Smooth muscle cell (in vitro differentiated cells): ENCODE measurements around the gene SH2D7. TPM values are rescaled to one million over a fixed set of nuclear protein-coding genes. Genes with fewer than 3 reads are reported as not detected.

Experiments
- DNase-seq: peaks from one replicate; lab custom pipeline; 2025; ENCODE audit not compliant: unreplicated experiment; lab: John Stamatoyannopoulos, UW
- H2AFZ ChIP-seq: fragments of 200-600 bp; sonication (generic); 2 replicates; pipeline ENCODE4 v1.6.0; 2016; ENCODE audit warnings: antibody characterized with exemption, low read depth, mild to moderate bottlenecking
- H3F3A ChIP-seq: fragments of 200-600 bp; sonication (generic); 2 replicates; pipeline ENCODE4 v1.6.0; 2017; ENCODE audit warnings: antibody characterized with exemption, low read depth
- H3K27ac ChIP-seq: fragments of 200-600 bp; sonication (generic); 2 replicates; pipeline ENCODE4 v1.5.1; 2016; ENCODE audit warnings: low read depth, mild to moderate bottlenecking
- H3K27me3 ChIP-seq: fragments of 200-600 bp; sonication (generic); 2 replicates; pipeline ENCODE4 v1.6.1; 2016; ENCODE audit warnings: low read depth, mild to moderate bottlenecking
- H3K36me3 ChIP-seq: fragments of 200-600 bp; sonication (generic); 2 replicates; pipeline ENCODE4 v1.5.1; 2016; ENCODE audit warnings: low read depth
- H3K4me1 ChIP-seq: fragments of 200-600 bp; sonication (generic); 2 replicates; pipeline ENCODE4 v1.5.1; 2016; ENCODE audit warnings: low read depth
- H3K4me2 ChIP-seq: fragments of 200-600 bp; sonication (generic); 2 replicates; pipeline ENCODE4 v1.6.0; 2016; ENCODE audit warnings: mild to moderate bottlenecking
- H3K4me3 ChIP-seq: fragments of 200-600 bp; sonication (generic); 2 replicates; pipeline ENCODE4 v1.5.1; 2016; ENCODE audit warnings: mild to moderate bottlenecking
- H3K79me2 ChIP-seq: fragments of 200-600 bp; sonication (generic); 2 replicates; pipeline ENCODE4 v1.6.0; 2016; ENCODE audit warnings: low read depth, mild to moderate bottlenecking
- H3K9ac ChIP-seq: fragments of 200-600 bp; sonication (generic); 2 replicates; pipeline ENCODE4 v1.6.0; 2016; ENCODE audit warnings: low read depth
- H3K9me3 ChIP-seq: fragments of 200-600 bp; sonication (generic); replicated peaks from 2 replicates; pipeline ENCODE4 v1.5.1; 2016; ENCODE audit warnings: low read depth
- H4K20me1 ChIP-seq: fragments of 200-600 bp; sonication (generic); 2 replicates; pipeline ENCODE4 v1.6.0; 2016; ENCODE audit warnings: low read depth
- WGBS: methylation state at CpG from one replicate; pipeline ENCODE4 v1.1.7; 2016; ENCODE audit warnings: low lambda C conversion rate; 5-methylcytosine and 5-hydroxymethylcytosine counted together
- polyA plus RNA-seq: library from polyadenylated mRNA; unstranded; fragments of >200 nt; fragmentation: Nextera tagmentation; extraction: Ambion mirVana; gene quantifications from 2 replicates; pipeline ENCODE4 v1.2.1, GENCODE V29; 2016
- total RNA-seq: library from RNA; depleted of rRNA; stranded (reverse); fragments of >200 nt; gene quantifications from 2 replicates; pipeline ENCODE4 v1.2.3, GENCODE V29; 2014
- TF ChIP-seq, protein P1 (sequence below): fragments of 200-600 bp; sonication (generic); IDR thresholded peaks from 2 replicates; pipeline ENCODE4 v1.5.1; 2017; ENCODE audit warnings: borderline replicate concordance, mild to moderate bottlenecking, antibody characterized with exemption; ENCODE audit not compliant: insufficient read depth, poor library complexity, severe bottlenecking

The SH2D7 gene
- total and polyA plus RNA-seq, 2 experiments from 2014 or later = 0.07 TPM; not detected in 1

DNA sequence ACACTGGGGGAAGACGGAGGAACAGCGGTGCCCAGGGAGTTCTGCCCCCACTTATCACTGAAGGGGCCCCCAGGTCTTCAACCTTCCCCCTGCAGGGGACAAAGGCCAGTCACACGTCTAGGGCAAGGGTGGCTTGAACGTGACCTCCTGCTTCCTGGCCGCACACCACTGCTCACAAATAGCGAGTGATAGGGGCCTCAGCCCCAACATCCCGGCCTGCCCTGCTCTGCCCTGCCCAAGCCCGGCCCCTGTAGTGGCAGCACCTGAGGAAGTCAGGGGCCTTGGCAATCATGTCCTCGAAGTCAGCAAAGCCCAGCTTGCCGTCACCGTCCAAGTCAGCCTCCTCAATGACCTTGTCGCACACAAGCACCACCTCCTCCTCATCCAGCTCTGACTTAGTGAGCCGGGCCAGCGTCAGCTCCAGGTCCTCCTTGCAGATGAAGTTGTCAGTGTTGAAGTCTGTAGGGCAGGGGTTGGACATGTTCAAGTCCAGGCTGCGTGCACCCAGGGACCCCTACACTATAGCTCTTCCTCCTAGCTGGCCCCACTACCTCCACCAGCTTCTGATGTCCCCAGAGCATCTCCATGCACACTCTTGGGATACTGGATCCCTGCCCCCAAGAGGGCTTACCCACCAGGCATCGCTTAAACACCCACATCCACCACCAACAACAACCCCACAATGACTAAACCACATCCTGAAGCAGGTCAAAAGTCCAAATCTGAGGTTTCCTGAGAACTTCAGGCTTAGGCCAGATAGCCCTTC, 13.3 kb downstream of the SH2D7 start:
- no peaks in the 10 kb centered on the region for H3F3A ChIP-seq

DNA sequence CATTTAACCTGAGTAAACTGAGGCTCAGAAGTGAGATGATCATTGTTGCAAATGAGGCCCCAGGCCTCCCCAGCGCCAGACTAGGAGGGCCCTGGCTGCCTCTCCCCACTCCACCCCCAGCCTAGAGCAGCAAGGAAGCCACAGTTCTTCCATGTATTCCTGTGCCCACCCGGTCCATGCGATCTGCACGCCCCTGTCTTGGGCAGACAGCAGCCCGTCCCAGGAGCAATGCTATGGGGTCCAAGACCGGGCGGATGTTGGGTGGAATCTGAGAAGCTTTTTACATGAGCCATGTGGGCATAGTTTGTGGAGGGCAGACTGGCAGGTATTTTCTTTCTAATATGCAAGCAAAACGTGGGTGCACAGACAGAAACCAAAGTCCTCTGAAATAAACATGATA, 15.1 kb downstream of the SH2D7 start:
- no peaks in the 10 kb centered on the region for H4K20me1 ChIP-seq
- no peak overlapping the region for H3K9ac ChIP-seq
- TF ChIP-seq, protein P1, sequence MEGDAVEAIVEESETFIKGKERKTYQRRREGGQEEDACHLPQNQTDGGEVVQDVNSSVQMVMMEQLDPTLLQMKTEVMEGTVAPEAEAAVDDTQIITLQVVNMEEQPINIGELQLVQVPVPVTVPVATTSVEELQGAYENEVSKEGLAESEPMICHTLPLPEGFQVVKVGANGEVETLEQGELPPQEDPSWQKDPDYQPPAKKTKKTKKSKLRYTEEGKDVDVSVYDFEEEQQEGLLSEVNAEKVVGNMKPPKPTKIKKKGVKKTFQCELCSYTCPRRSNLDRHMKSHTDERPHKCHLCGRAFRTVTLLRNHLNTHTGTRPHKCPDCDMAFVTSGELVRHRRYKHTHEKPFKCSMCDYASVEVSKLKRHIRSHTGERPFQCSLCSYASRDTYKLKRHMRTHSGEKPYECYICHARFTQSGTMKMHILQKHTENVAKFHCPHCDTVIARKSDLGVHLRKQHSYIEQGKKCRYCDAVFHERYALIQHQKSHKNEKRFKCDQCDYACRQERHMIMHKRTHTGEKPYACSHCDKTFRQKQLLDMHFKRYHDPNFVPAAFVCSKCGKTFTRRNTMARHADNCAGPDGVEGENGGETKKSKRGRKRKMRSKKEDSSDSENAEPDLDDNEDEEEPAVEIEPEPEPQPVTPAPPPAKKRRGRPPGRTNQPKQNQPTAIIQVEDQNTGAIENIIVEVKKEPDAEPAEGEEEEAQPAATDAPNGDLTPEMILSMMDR = no peak
- WGBS = 95% methylated on average over 8 of the region's 8 CpGs
- no peaks in the 10 kb centered on the region for H3K4me1 ChIP-seq
- no peak overlapping the region for H3K4me2 ChIP-seq
- no peaks in the 10 kb centered on the region for H3F3A ChIP-seq
- H3K9me3 ChIP-seq = no peaks in the 10 kb centered on the region
- no peaks in the 10 kb centered on the region for H3K36me3 ChIP-seq
- H3K27me3 ChIP-seq = no peaks in the 10 kb centered on the region
- no peak overlapping the region for H3K4me3 ChIP-seq
- H3K79me2 ChIP-seq = no peaks in the 10 kb centered on the region
- no peak for DNase-seq
- no peak overlapping the region for H2AFZ ChIP-seq
- H3K27ac ChIP-seq = no peak overlapping the region

More for the DNA sequence above, 13.3 kb downstream of the SH2D7 start:
- 97% methylated on average over 16 of the region's 16 CpGs for WGBS
- Histone ChIP-seq H3K36me3 (no peaks in the 10 kb centered on the region), H4K20me1 (no peaks in the 10 kb centered on the region), H2AFZ (no peak overlapping the region), H3K79me2 (no peaks in the 10 kb centered on the region), H3K27me3 (no peaks in the 10 kb centered on the region), H3K9ac (no peak overlapping the region), H3K9me3 (no peaks in the 10 kb centered on the region), H3K27ac (no peak overlapping the region), H3K4me3 (no peak overlapping the region), H3K4me2 (no peak overlapping the region), H3K4me1 (no peaks in the 10 kb centered on the region)
- DNase-seq = no peak
- TF ChIP-seq, protein P1 = no peak

DNA sequence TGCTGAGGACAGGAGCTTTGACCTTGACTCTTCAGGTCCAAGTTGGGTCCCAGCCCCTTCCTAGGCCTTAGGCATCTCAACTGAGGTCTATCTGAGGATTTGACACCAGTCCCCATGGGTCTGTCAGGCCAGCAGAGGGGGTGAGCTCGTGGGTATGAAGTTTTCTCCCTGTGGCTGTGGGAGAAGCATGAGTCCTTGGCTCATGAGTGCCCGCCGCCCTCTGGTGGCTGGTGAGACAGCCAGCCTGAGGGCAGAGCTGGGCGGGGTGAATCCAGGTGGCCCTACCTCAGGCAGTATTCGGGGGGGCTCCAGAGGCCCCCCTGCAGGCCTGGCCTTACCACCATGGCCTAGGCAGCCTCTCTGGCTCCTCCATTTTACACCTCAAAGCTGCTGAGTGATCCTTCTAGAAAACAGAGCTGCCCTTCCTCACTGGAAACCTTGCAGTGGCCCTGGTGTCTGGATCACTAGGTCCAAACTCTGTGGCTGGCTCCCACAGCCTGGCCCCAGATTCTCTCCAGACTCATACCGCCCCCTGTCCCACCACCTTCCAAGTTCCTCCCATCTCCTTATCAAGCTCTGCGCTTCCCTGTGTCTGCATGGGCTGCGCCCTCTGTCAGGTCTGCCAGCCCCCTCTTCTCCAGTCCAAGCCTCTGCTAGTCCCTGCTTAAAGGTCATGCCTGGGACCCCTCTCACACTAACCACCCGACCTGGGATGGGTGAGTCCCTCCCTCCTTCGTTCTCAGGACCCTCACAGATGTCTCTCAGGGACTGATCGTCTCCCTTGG, 16.1 kb downstream of the SH2D7 start:
- no peak overlapping the region for H2AFZ ChIP-seq

More for the DNA sequence above, 16.1 kb downstream of the SH2D7 start:
- H3K79me2 ChIP-seq = no peaks in the 10 kb centered on the region
- TF ChIP-seq, protein P1 = peak; percentile 87
- H3K9ac ChIP-seq = no peak overlapping the region
- H3K36me3 ChIP-seq = no peaks in the 10 kb centered on the region
- H3K4me3 ChIP-seq = no peak overlapping the region
- H3F3A ChIP-seq = no peaks in the 10 kb centered on the region
- no peaks in the 10 kb centered on the region for H3K9me3 ChIP-seq
- peak; percentile 42 for DNase-seq
- no peak overlapping the region for H3K27ac ChIP-seq
- H3K27me3 ChIP-seq = no peaks in the 10 kb centered on the region
- 53% methylated on average over 10 of the region's 11 CpGs for WGBS
- no peaks in the 10 kb centered on the region for H4K20me1 ChIP-seq
- no peak overlapping the region for H3K4me2 ChIP-seq
- H3K4me1 ChIP-seq = no peaks in the 10 kb centered on the region
